Lung (tissue), 13 donors: ENCODE measurements around the gene ADAM11. TPM values are rescaled to one million over a fixed set of nuclear protein-coding genes. Genes with fewer than 3 reads are reported as not detected.

Experiments used
- ATAC-seq: fragments of 200-7000 bp; cut with Tn5 transposase; one replicate; pipeline ENCODE4 v1.9.1; 2020; ENCODE audit warnings: moderate number of reproducible peaks; ENCODE audit not compliant: insufficient read depth, low FRiP score
- DNase-seq, 3 donors: peaks; one replicate each; pipeline ENCODE4 v3.0.0-alpha.2; 2013 to 2017
- H3K27ac ChIP-seq, 2 donors: one replicate each; pipeline ENCODE4 v1.5.1; 2013; ENCODE audit warnings: mild to moderate bottlenecking in 2 of 2, moderate library complexity in 2 of 2, control low read depth in 1 of 2, inconsistent platforms in 1 of 2, low read depth in 1 of 2, low read length in 1 of 2
- H3K27me3 ChIP-seq, 3 donors: one replicate each; pipeline ENCODE4 v1.5.1; 2013; ENCODE audit warnings: low read length in 2 of 3; ENCODE audit not compliant: control insufficient read depth in 3 of 3, insufficient read depth in 3 of 3
- H3K36me3 ChIP-seq, 4 donors: one replicate each; pipeline ENCODE4 v1.5.1; 2013; ENCODE audit warnings: low read length in 4 of 4, mild to moderate bottlenecking in 1 of 4, moderate library complexity in 1 of 4; ENCODE audit not compliant: control insufficient read depth in 4 of 4, insufficient read depth in 4 of 4
- H3K4me1 ChIP-seq, 5 donors: one replicate each; pipeline ENCODE4 v1.5.1; 2013; ENCODE audit warnings: low read length in 5 of 5, mild to moderate bottlenecking in 2 of 5, moderate library complexity in 1 of 5; ENCODE audit not compliant: control insufficient read depth in 5 of 5, insufficient read depth in 5 of 5
- H3K4me3 ChIP-seq: one replicate; pipeline ENCODE4 v1.5.1; 2013; ENCODE audit warnings: mild to moderate bottlenecking, control low read depth, moderate library complexity
- H3K9ac ChIP-seq, 2 donors: one replicate each; pipeline ENCODE4 v1.5.1; 2013; ENCODE audit warnings: low read length in 2 of 2, control low read depth in 1 of 2; ENCODE audit not compliant: insufficient read depth in 1 of 2
- H3K9me3 ChIP-seq, 4 donors: one replicate each; pipeline ENCODE4 v1.5.1; 2013; ENCODE audit warnings: low read length in 3 of 4, mild to moderate bottlenecking in 1 of 4, moderate library complexity in 1 of 4; ENCODE audit not compliant: control insufficient read depth in 4 of 4, insufficient read depth in 3 of 4
- CTCF ChIP-seq: IDR thresholded peaks from 2 replicates; pipeline ENCODE4 v1.5.1; 2012; ENCODE audit warnings: mild to moderate bottlenecking; ENCODE audit errors: control extremely low read depth, extremely low read depth
- WGBS, 2 donors: extraction: QIAGEN DNeasy Blood & Tissue Kit; methylation state at CpG; one replicate each; pipeline ENCODE4 v1.1.7; 2013; 5-methylcytosine and 5-hydroxymethylcytosine counted together
- polyA plus RNA-seq, 2 donors: library from polyadenylated mRNA; stranded (reverse); fragments of 200-250 nt; gene quantifications; one replicate each; pipeline ENCODE4 v1.2.1, GENCODE V29; 2013
- small RNA-seq: library from RNA; depleted of rRNA; stranded (forward); fragments of <200 nt; gene quantifications from one replicate; pipeline ENCODE3, GENCODE V24; 2014; ENCODE audit warnings: low replicate concordance
- total RNA-seq, 2 donors: library from RNA; depleted of rRNA in 1 of 2; stranded (reverse); fragments of >200 nt in 1 of 2; gene quantifications; one replicate each; pipeline ENCODE4 v1.2.1, GENCODE V29; 2014 to 2021
- donor health status: control.
- donor health status: control.
- donor health status: Bipolar disorder and iron deficiency.
- donor health status: healthy.
- donor health status: DM: yes; HTN: yes; CAD: no.

Gene ADAM11
- total and polyA plus RNA-seq, 4 donors = 0.09 to 1.1 (median 0.18) TPM

GRCh38 chr17:44831371-44831770 is 72.6 kb downstream of the ADAM11 start:
- 79 to 93% methylated on average over 12 of the region's 12 CpGs for WGBS, 2 donors
- Histone ChIP-seq H3K9ac (no peak overlapping the region), H3K4me1 (peaks cover 0 to 20% (median 4%) of the 10 kb centered on the region in 5 donors), H3K36me3 (no peaks in the 10 kb centered on the region), H3K27me3 (no peaks in the 10 kb centered on the region), H3K9me3 (no peaks in the 10 kb centered on the region), H3K4me3 (no peak overlapping the region), H3K27ac (peak overlapping the region in 1 of 2 donors; percentile 99)
- no peak for TF ChIP-seq CTCF
- DNase-seq = no peak
- ATAC-seq = no peak

Small RNA genes within 50 kb of the gene (small RNA-seq; reads per million reads assigned to genes)
- gene RN7SL819P = not detected

Other genes with a start within 250 kb of the ADAM11 start
- 10 to 100 TPM in 1 of 2 donors, 1 to 10 TPM in 1; 8.3 to 14.1 TPM for gene FZD2, start 201.5 kb upstream of the ADAM11 start, total RNA-seq
- gene FZD2, start 201.5 kb upstream of the ADAM11 start, polyA plus RNA-seq = 1 to 10 TPM; 3.8 to 5.5 TPM
- gene MEIOC, start 102.5 kb upstream of the ADAM11 start, total RNA-seq = not detected
- under 1 TPM; 0.02 to 0.08 TPM for gene MEIOC, start 102.5 kb upstream of the ADAM11 start, polyA plus RNA-seq
- gene CCDC43, start 69.2 kb upstream of the ADAM11 start, total RNA-seq = 10 to 100 TPM; 20.5 to 21.4 TPM
- 10 to 100 TPM; 13.5 to 17.0 TPM for gene CCDC43, start 69.2 kb upstream of the ADAM11 start, polyA plus RNA-seq
- gene DBF4B, start 50.3 kb upstream of the ADAM11 start, total RNA-seq = 1 to 10 TPM; 3.5 to 8.6 TPM
- 1 to 10 TPM; 2.7 to 2.8 TPM for gene DBF4B, start 50.3 kb upstream of the ADAM11 start, polyA plus RNA-seq
- 10 to 100 TPM; 13.0 to 44.3 TPM for gene GJC1, start 71.3 kb downstream of the ADAM11 start, total RNA-seq
- gene GJC1, start 71.3 kb downstream of the ADAM11 start, polyA plus RNA-seq = 1 to 10 TPM; 3.9 TPM
- 10 to 100 TPM; 12.1 to 23.9 TPM for gene HIGD1B, start 88.9 kb downstream of the ADAM11 start, total RNA-seq
- 10 to 100 TPM in 1 of 2 donors, 1 to 10 TPM in 1; 3.0 to 25.4 TPM for gene HIGD1B, start 88.9 kb downstream of the ADAM11 start, polyA plus RNA-seq
- 10 to 100 TPM; 90.1 to 93.3 TPM for gene EFTUD2, start 140.5 kb downstream of the ADAM11 start, total RNA-seq
- gene EFTUD2, start 140.5 kb downstream of the ADAM11 start, polyA plus RNA-seq = 10 to 100 TPM; 35.5 to 56.4 TPM
- gene GFAP, start 156.5 kb downstream of the ADAM11 start, total RNA-seq = under 1 TPM; 0.25 to 0.88 TPM
- gene GFAP, start 156.5 kb downstream of the ADAM11 start, polyA plus RNA-seq = under 1 TPM; 0.32 to 0.35 TPM
- 1 to 10 TPM in 1 of 2 donors, under 1 TPM in 1; 0.80 to 1.4 TPM for gene KIF18B, start 188.8 kb downstream of the ADAM11 start, total RNA-seq
- under 1 TPM; 0.70 to 0.87 TPM for gene KIF18B, start 188.8 kb downstream of the ADAM11 start, polyA plus RNA-seq
- gene C1QL1, start 209.3 kb downstream of the ADAM11 start, total RNA-seq = under 1 TPM; 0.21 to 0.57 TPM
- under 1 TPM; 0.10 to 0.57 TPM for gene C1QL1, start 209.3 kb downstream of the ADAM11 start, polyA plus RNA-seq